Measurements from ENCODE around the gene PDAP1.
"Not testable (repeated sequence)": the region's sequence is repeated elsewhere in the genome, so short reads cannot be mapped to it uniquely, and the experiment has no call there.

The PDAP1 gene

DNA sequence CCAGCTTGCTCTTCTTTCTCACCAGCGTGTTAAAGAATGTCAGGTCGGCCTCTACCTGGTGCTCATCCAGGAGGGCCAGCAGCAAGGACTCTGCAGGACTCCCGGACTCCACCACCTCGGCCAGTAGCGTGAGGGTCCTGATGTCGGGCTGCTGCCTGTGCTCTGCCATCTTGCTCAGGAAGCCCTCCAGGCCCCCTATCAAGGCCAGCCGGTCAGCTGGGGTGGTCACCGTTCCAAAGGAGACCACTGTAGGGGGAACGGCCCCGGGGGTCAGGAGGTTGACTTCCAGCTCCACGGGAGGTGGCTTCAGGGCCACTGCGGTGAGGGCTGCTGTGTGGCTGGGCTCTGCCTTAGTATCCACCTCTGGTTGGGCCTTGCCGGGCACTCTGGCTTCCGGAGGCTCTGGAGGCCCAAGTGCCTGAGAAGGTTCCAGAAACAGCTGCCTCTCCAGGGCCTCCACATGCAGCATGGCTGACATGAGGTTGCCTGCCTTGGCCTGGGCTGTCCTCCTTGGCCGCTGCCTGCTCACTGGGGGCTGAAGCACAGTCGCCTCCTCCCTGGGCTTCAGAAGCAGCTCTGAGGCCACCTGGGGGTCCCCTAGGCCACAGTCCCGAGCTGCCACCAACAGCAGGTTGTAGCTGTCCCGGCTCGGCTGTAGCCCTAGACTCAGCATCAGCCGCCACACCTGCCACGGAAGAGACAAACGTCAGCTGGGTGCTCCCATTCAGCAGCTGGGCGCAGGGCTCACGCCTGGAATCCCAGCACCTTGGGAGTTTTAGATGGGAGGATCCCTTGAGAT is 16.7 kb upstream of the PDAP1 start:
- DNase-seq (ENCODE audit: low spot score): no peak

DNA sequence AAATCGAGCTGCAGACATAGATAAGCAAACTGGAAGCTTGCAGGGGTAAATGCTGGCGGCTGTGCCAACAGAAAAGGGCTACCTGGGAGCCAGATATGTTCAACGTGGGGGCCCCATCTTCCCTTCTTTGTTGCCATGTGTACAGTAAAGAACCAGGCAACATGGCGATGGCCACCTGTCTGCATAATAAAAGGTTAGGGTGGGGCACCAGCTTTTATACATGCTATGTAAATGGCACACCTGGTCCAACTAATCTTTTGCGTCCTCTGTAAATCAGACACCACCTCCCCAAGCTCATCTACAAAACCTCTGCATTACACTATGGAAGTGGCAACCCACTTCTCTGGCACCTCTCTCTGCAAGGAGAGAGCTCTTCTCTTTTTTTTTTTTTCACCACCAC is 14.2 kb upstream of the PDAP1 start:
- no peak for DNase-seq (ENCODE audit: low spot score)

- DNase-seq (ENCODE audit: low spot score): no peak
These were observed 13.8 kb upstream of the PDAP1 start for GRCh38 chr7:99422186-99422585.

DNA sequence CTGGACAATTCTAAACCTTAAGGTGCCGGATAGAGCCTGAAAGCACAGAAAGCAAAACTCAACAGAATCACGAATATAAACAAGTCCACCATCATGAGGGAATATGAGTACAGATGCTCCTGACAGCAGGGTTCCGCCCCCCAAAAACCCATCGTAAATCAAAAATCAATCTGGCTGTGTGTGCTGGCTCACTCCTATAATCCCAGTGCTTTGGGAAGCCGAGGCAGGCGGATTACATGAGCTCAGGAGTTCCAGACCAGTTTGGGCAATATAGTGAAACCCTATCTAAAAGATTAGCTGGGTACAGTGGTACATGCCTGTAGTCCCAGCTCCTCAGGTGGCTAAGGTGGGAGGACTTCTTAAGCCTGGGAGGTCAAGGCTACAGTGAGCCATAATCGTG is 12.6 kb upstream of the PDAP1 start:
- no peak for DNase-seq (ENCODE audit: low spot score)

- no peak for DNase-seq (ENCODE audit: low spot score)
These were observed 11.8 kb upstream of the PDAP1 start for GRCh38 chr7:99420213-99420612.

DNA sequence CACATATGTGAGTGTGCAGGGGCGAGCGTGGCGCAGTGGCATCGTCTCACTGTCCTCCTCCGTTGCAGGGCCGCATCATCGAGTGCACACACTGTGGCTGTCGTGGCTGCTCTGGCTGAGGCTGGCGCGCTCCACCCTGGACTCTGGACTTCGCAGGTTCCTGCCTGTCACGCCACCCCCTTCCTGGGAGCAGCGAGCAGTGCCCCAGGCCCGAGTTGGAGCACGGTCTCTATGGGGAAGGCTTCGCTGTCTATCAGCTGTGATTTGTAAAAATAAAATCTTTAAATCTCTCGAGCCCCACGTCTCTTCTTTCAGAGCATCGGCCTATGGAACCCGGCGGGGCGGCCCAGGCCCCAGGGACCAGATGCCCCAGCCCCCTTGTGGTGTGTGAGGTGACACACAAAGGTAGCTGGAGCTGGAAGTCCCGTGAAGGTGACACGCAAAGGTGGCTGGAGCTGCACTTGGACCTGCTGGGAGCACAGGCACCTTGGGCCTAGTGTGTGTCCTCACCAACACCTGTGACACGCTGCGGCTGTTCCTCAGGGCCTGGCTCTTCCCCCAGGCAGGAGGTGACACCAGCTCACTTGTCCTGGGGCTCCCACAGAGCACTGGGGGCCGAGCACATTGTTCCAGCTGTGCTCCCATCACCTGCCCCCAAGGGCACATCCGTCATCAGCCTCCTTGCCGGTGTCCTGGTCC is 11.1 kb upstream of the PDAP1 start:
- no peak for DNase-seq (ENCODE audit: low spot score)

- no peak for DNase-seq (ENCODE audit: low spot score)
These were observed 9.9 kb upstream of the PDAP1 start for GRCh38 chr7:99418260-99418659.

DNA sequence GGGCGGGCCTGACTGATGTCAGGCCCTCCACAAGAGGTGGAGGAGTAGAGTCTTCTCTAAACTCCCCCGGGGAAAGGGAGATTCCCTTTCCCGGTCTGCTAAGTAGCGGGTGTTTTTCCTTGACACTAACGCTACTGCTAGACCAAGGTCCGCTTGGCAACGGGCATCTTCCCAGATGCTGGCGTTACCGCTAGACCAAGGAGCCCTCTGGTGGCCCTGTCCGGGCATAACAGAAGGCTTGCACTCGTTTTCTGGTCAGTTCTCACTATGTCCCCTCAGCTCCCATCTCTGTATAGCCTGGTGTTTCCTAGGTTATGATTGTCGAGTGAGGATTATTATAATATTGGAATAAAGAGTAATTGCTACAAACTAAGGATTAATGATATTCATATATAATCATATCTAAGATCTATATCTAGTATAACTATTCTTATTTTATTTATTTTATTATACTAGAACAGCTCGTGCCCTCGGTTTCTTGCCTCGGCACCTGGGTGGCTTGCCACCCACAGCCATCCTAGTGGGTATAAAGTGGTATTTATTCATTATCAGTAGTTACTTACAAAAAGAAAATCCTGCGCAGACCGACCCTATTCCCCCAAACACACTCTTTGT is 7.2 kb upstream of the PDAP1 start:
- DNase-seq (ENCODE audit: low spot score): not testable (repeated sequence)

- no peak for DNase-seq (ENCODE audit: low spot score)
These were observed 2.2 kb upstream of the PDAP1 start for GRCh38 chr7:99410635-99411034.

GRCh38 chr7:99409806-99410205 is 1.4 kb upstream of the PDAP1 start:
- DNase-seq (ENCODE audit: low spot score): no peak

GRCh38 chr7:99409192-99409572 is 785 bp upstream of the PDAP1 start:
- DNase-seq (ENCODE audit: low spot score): no peak

GRCh38 chr7:99407872-99408378 is 472 bp downstream of the PDAP1 start:
- DNase-seq (ENCODE audit: low spot score): peak; percentile 69

- DNase-seq (ENCODE audit: low spot score): no peak
These were observed 1.8 kb downstream of the PDAP1 start for GRCh38 chr7:99406557-99406956.

DNA sequence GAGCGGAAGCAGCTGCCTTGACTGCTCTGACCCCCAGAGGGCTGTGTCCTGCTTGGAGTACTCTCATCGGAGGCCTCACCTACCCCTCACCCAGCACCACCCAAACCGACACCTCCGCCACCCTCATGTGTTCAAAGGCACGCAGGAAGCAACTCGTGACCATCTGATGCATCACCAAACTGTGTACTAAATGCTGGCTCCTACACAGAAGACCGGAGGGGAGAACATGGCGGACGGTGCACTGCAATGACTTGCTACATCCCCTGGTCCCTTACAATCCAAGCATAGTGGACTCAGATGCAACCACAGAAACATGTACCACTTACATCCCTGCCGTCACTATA is 3.4 kb downstream of the PDAP1 start:
- DNase-seq (ENCODE audit: low spot score): no peak

DNA sequence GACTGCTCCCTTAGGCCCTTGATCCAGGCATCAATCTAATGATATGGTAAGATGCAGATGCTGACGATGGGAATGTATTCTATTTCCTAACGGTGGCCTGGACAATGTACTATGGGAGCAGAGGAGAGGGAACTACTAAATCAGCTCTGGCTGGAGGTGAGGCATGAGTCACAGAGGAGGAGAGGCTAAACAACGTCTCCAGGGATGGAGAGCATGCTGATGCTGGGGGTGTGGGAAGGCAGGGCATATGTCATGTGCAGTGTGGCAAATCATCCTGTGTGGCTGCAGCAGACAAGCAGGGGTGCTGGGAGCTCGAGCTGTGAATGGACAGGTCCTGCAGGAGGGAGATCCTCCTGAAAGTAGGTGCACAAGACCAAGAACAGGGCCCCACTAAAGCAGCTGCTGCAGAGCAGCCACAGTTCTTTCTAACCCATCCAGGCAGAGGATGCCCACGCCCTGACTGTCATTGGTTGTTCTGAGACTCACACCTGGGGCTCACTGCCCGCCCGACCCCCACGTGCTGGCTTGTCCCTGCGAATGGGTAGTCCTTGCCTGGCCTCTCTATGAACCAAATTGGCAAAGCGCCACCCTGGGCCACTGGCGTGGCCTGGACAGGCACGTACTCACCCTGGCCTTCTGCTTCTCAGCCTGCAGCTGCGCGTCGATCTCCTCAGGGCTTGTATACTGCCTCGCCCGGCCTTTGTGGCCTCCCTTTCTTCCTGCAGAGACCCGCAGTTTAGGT is 4.0 kb downstream of the PDAP1 start:
- DNase-seq (ENCODE audit: low spot score): no peak

GRCh38 chr7:99403764-99404163 is 4.6 kb downstream of the PDAP1 start:
- DNase-seq (ENCODE audit: low spot score): no peak

DNA sequence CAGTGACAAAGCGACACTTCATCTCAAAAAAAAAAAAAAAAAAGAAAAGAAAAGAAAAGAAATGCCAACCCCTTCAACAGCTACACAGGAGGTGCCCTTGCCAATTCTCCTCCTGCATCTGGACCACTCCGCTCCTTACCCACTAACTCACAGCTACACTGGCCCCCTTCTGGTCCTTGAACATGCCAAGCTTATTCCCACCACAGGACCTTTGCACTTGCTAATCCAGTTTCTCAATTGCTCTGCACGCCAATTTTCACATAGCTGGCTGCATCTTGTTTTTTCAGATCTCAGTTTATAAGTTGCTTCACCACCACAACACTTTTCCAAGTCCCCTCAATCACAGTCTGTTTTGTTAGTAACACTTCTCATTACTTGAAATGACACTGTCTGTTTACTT is 5.5 kb downstream of the PDAP1 start:
- no peak for DNase-seq (ENCODE audit: low spot score)

- no peak for DNase-seq (ENCODE audit: low spot score)
These were observed 8.8 kb downstream of the PDAP1 start for GRCh38 chr7:99399597-99399996.

- no peak for DNase-seq (ENCODE audit: low spot score)
These were observed 9.4 kb downstream of the PDAP1 start for GRCh38 chr7:99398891-99399445.

GRCh38 chr7:99397297-99397983 is 11.0 kb downstream of the PDAP1 start:
- no peak for DNase-seq (ENCODE audit: low spot score)

All from HuH-7.5 (cell line).